Stimulated activated CD4-positive, alpha-beta T cell treated with anti-CD3 and anti-CD28 coated beads, Interleukin-2, amount 100 ng/mL, for 48 hours (primary cell): ENCODE results near the gene LLGL1.
"Not testable (repeated sequence)": the region's sequence is repeated elsewhere in the genome, so short reads cannot be mapped to it uniquely, and the experiment has no call there.

Source experiments
- DNase-seq, 2 donors: peaks; one replicate each; pipeline ENCODE4 v3.0.0-alpha.2; 2020

Gene LLGL1

DNA sequence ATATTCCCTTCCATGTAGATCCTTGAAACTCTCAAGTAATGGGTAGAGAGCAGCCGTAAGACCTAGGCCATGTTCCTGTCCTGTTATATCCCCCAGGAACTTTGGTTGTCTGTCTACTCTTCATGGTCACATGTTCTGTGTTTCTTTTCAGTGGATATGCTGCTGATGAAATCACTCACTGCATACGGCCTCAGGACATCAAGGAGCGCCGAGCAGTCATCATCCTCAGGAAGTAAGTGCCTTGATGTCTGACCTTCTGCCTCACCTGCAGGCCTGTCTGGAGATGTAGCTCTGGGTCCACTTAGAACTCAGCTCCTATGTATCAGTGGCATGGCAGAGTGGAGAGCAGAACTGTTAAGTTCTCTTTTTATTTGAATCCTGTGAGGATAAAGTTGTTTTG is 30.6 kb upstream of the LLGL1 start:
- DNase-seq, result no peak

DNA sequence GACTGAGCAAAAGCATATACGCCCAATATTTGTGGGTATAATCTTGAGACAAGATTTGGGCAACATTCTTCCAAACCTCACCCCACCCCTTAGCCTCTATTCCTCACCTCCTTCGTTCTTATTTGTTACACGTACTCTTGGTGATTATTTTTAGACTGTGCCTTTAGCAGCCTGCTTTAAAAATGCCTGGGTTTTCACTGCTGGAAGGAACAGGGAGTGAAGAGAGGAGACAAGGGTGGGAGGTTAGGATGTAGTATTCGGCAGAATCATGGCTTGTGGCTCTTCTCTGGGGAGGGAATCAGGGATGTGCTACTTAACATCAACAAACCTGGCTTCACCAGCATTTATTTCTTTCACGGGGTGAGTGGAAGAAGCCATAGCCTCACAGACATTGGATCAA is 30.2 kb upstream of the LLGL1 start:
- no peak for DNase-seq

DNA sequence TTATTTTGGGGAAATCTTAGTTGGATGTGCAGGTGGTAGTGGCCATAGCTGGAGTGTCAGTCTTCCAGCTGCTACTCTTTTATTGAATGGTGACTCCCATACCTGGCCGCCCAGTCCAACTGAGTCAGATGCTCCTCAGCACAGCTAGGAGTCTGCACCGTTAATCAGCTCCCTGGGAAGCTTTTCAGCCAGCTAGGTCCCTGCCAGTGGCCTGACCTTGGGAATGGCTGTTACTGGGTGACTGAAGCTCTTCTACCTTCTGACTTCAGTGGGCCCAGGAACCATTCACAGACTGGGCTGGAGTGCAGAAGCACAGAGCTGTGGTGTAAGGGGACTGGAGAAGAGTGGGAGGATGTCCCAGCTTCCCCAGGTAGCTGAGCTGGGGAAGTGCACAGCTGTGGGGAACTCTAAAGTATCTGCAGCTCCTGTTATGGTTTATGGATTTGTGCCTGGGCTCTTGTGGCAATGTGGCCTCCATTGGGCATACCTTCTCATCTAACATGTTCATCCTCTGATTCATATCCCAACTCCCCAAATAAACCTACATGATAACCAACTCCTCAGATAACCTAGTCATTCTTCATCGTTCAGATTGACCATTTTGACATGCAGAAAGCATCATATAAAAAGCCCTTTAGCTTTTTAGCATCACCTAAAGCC is 27.8 kb upstream of the LLGL1 start:
- no peak for DNase-seq

- no peak for DNase-seq
Observed at GRCh38 chr17:18198530-18198929, 26.9 kb upstream of the LLGL1 start.

DNA sequence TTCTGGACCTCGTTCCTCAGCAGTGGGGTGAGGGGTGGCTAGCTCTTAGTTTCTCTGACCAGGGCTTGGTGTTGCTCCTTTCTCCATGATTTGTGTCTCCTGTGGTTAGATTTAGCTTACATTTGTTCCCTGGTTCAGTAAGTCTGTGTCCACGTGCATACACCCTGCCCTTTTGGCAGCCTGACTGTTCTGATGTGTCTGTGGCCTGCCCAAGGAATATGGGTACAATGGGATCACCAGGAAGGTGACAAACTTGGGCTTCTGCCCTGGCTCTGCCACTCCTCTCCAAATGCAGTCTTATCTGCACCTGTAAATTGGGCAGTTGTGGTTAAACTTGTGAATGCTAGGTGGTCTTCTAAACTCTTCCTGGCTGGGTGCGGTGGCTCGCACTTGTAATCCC is 24.3 kb upstream of the LLGL1 start:
- DNase-seq, result no peak

DNA sequence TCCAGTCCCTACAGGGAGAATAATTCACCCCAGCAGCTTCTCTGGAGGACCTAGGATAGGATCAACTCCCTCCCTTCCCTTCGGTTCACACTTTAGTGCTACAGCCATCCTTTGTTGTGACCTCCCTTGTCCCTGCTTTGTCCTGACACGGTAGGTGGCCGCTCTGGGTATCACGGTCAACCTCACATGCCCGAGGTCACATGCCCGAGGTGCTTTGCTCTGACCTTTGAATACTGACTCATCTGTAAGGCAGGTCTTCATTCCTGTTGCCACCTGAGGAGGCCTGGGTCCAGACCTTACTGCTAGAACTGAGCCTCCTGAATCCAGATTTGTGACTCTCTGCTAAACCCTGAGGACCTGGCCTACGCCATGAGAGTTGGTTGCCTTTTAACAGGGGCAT is 22.1 kb upstream of the LLGL1 start:
- DNase-seq, result no peak

GRCh38 chr17:18205861-18206260 is 19.6 kb upstream of the LLGL1 start:
- DNase-seq, result no peak

DNA sequence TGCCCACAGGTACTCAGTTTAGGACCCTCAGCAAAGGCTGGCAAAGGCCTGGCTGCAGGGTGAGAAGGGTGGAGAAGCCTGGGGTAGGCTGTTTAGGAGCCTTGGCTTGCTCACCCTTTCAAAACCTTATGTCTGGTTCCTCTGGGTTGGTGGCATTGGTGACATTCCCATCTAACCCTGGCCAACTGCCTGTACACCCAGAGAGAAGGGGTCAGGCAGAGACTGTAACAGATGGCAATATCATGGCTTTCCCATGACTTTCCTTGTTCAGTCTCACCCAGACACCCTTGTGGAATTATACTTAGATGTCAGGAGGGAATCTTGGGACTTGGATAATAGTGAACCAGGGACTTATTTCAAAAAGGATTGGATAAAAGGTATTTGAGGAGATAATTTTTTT is 18.5 kb upstream of the LLGL1 start:
- no peak for DNase-seq

DNA sequence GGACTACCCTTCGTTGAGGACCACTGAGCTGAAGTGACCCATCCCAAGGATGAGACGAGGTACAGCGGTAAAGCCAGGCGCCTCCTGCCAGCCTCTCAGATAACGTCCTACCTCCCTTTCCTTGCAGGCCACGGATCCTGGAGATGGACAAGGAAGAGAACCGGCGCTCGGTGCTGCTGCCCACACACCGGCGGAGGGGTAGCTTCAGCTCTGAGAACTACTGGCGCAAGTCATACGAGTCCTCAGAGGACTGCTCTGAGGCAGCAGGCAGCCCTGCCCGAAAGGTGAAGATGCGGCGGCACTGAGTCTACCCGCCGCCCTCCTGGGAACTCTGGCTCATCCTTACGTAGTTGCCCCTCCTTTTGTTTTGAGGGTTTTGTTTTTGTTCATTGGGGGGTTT is 17.3 kb upstream of the LLGL1 start:
- no peak for DNase-seq

DNA sequence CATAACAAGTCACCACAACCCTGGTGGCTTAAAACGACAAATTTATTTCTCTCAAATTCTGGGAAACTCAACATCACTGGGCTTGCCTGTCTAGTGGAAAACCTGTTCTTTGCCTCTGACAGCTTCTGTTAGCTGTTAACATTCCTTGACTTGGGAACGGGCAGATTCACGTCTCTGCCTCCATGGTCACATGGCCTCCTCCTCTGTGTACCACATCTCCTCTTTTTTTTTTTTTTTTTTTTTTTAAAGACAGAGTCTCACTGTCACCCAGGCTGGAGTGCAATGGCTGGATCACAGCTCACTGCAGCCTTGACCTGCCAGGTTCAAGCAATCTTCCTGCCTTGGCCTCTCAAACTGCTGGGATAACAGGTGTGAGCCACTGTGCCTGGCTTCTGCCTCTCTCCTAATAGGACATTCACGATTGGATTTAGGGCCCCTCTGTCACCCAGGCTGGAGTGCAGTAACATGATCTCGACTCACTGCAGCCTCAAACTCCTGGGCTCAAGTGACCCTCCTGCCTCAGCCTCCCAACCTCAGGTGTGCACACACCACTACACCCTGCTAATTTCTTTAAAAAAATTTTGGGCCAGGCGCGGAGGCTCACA is 11.7 kb upstream of the LLGL1 start:
- DNase-seq, result no peak

DNA sequence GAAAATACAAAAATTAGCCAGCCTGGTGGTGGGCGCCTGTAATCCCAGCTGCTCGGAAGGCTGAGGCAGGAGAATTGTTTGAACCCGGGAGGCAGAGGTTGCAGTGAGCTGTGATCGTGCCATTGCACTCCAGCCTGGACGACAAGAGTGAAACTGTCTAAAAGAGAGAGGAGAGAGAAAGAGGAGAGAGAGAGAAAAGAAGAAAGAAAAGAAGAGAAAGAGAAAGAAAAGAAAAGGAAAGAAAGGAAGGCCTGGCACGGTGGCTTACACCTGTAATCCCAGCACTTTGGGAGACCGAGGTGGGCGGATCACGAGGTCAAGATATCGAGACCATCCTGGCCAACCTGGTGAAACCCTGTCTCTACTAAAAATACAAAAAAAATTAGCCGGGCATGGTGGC is 8.5 kb upstream of the LLGL1 start:
- not testable (repeated sequence) for DNase-seq

DNA sequence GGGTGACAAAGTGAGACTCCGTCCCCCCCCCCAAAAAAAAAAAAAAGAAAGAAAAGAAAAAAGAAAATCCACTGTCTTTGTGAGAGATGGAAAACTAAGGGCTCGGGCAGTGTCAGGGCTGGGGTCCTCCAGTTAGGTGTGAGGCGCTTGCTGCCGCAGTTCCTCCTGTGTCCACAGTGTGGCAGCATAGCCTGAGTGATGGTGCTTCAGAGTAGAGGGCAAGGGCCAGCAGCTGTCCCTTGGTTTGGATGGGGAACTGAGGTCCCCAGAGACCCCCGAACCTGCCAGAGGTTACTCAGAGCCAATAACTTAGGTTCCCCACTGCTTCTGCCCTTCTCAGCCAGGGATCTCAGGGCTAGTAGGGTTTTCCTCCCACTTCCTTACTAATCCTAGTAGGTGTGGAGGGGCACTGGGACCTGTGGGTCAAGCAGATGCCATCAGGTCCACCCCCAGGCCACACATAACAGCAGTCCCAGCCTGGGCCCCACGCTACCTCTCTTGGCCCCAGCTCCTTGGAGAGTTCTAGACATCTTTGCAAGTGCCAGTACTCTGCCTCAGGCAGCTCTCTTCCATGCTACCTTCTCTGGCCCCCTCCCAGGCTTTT is 7.9 kb upstream of the LLGL1 start:
- DNase-seq, result peak; percentile 69 to 82

- no peak for DNase-seq
Observed at GRCh38 chr17:18218756-18219415, 6.5 kb upstream of the LLGL1 start.

GRCh38 chr17:18224053-18224386 is 1.4 kb upstream of the LLGL1 start:
- no peak for DNase-seq

DNA sequence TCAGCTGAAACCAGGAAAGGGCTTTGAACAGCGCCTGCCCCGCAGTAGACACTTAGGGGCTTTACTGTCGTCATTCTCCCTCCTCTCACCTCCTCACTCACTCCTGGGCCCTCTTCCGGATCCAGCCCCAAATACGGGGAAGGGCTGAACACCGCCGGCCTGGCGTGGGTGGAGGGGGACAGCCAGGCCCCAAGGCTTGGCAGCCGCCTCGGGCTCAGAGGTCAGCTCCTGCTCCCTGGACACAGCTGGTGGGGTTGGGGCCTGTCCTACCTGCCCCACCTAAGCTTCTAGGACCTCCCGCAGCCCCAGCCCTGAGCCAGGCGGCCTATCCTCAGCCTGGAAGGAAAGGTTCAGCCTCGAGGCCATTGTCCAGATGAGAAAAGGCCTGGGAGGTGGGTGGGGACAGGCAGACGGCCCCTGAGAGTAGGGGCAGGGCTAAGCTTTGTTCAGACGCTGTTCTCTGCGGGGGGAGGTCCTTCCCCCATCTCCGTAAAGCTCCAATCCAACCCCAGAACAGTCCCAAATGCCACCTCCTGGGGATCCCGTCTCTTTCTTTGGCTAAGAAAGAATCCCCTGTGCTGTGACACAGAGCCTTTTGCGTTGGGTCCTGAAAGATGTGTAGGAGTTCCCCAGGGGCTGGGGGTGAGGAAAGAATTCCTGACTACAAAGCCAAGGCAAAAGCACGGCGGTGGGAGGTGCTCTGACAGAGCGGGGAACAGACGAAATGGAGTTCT is 881 bp upstream of the LLGL1 start:
- DNase-seq, result no peak

- no peak for DNase-seq
Observed at GRCh38 chr17:18225642-18226283, 328 bp downstream of the LLGL1 start.

GRCh38 chr17:18226284-18226945 is 980 bp downstream of the LLGL1 start:
- no peak for DNase-seq

- no peak for DNase-seq
Observed at GRCh38 chr17:18227635-18228034, 2.2 kb downstream of the LLGL1 start.

- no peak for DNase-seq
Observed at GRCh38 chr17:18228176-18228682, 2.8 kb downstream of the LLGL1 start.

GRCh38 chr17:18229254-18229653 is 3.8 kb downstream of the LLGL1 start:
- no peak for DNase-seq

DNA sequence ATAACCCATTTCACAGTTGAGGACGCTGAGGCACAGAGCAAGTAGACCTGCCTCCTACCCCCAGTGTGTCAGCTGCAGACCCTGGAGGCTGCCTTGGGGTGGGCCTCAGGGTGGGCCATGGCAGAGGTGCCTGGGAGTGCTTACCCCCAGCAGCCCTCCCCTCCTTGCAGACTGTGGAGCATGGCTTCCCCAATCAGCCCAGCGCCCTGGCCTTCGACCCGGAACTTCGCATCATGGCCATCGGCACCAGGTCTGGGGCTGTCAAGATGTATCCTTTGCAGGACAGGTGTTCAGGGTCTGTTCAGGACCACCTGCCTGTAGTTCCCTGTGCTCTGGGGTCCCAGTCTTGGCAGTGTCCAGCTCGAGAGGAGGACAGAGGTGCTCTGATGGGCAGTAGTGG is 4.3 kb downstream of the LLGL1 start:
- DNase-seq, result no peak
